ENCODE measurements around the gene PPP1R14B.

PPP1R14B gene

DNA sequence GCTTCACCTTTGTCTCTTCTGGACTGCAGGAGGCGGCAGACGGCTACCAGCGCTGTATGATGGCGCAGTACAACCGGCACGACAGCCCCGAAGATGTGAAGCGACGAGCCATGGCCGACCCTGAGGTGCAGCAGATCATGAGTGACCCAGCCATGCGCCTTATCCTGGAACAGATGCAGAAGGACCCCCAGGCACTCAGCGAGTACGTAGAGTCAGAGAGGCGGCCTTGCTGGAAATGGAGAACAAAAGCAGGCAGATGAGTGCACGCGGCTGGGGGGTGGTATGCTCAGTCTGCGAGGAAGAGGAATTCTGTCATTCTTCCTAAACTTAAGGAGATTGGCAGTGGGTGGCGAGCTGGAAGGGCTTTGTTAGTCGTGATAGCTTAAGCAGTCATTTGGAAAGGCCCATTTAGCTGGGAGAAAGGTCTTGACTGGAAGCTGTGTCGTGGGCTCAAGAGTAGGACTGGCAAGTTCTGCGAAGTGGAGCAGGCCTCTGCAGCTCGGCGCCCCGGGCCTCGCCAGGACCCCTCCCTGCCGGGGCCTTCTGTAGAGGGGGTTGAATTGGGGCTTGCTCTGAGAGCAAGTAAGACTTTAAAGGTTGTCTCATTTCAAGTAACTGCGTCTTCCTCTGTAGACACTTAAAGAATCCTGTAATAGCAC lies 43.2 kb downstream of the PPP1R14B start:
- H3K27ac ChIP-seq, result no peak overlapping the region
- DNase-seq, result no peak
- H3K4me3 ChIP-seq (ENCODE audit: low read depth, low read length), result no peak overlapping the region
- TF ChIP-seq, protein P1, sequence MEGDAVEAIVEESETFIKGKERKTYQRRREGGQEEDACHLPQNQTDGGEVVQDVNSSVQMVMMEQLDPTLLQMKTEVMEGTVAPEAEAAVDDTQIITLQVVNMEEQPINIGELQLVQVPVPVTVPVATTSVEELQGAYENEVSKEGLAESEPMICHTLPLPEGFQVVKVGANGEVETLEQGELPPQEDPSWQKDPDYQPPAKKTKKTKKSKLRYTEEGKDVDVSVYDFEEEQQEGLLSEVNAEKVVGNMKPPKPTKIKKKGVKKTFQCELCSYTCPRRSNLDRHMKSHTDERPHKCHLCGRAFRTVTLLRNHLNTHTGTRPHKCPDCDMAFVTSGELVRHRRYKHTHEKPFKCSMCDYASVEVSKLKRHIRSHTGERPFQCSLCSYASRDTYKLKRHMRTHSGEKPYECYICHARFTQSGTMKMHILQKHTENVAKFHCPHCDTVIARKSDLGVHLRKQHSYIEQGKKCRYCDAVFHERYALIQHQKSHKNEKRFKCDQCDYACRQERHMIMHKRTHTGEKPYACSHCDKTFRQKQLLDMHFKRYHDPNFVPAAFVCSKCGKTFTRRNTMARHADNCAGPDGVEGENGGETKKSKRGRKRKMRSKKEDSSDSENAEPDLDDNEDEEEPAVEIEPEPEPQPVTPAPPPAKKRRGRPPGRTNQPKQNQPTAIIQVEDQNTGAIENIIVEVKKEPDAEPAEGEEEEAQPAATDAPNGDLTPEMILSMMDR (IDR thresholded peaks at IDR 0.05; ENCODE audit: low read depth, low read length, missing control alignments), result no peak
- H3K36me3 ChIP-seq (replicated peaks), result peaks cover 65% of the 10 kb centered on the region
- H3K27me3 ChIP-seq (replicated peaks), result no peaks in the 10 kb centered on the region
- in situ Hi-C loops (cut with HindIII; ENCODE audit: low pct_ligation_motif_present, low sequenced_read_pairs), result no loop called here

DNA sequence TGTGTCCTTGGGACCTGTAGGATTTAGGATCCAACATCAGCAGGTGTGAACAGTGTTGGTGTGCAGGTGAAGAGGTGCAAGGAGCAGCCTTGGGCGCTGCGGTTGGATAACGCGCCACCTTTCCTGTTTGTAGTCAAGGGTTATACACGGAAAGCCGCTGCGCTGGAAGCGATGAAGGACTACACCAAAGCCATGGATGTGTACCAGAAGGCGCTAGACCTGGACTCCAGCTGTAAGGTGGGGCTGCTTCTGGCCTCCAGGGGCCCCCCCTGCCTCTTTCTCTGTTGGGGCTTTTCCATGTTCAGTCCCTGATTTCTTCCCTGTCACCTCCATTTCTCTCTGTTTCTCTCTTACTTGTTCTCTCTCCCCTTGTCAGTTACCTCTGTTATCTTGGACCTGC lies 43.8 kb downstream of the PPP1R14B start:
- in situ Hi-C loops (cut with HindIII; ENCODE audit: low pct_ligation_motif_present, low sequenced_read_pairs), result no loop called here
- TF ChIP-seq, protein P1 (IDR thresholded peaks at IDR 0.05; ENCODE audit: low read depth, low read length, missing control alignments), result no peak
- H3K36me3 ChIP-seq (replicated peaks), result peaks cover 71% of the 10 kb centered on the region
- DNase-seq, result no peak
- H3K27me3 ChIP-seq (replicated peaks), result no peaks in the 10 kb centered on the region
- no peak overlapping the region for H3K27ac ChIP-seq
- no peak overlapping the region for H3K4me3 ChIP-seq (ENCODE audit: low read depth, low read length)

DNA sequence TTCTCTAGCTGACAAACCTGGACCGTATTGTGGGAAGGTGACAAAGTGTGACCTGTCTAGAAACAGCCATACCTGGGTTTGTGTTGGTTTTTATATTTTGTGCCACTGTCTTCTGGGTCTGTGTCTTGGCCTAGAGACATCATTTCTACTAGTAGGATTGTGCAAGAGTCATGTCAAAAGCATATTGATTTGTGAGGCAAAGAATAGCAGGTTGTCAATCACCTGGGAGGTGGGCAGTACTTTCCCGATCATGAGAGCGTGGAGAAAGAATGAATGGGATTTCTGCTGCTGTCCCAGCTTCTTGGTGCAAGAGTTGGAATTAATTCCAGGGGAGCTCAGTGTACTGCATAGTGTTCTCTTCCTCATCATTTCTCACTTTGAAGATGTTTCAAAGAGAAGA lies 45.2 kb downstream of the PPP1R14B start:
- H3K4me3 ChIP-seq (ENCODE audit: low read depth, low read length), result no peak overlapping the region
- DNase-seq, result no peak
- in situ Hi-C loops (cut with HindIII; ENCODE audit: low pct_ligation_motif_present, low sequenced_read_pairs), result no loop called here
- H3K27ac ChIP-seq, result no peak overlapping the region
- no peaks in the 10 kb centered on the region for H3K27me3 ChIP-seq (replicated peaks)
- peaks cover 80% of the 10 kb centered on the region for H3K36me3 ChIP-seq (replicated peaks)
- TF ChIP-seq, protein P1 (IDR thresholded peaks at IDR 0.05; ENCODE audit: low read depth, low read length, missing control alignments), result no peak

DNA sequence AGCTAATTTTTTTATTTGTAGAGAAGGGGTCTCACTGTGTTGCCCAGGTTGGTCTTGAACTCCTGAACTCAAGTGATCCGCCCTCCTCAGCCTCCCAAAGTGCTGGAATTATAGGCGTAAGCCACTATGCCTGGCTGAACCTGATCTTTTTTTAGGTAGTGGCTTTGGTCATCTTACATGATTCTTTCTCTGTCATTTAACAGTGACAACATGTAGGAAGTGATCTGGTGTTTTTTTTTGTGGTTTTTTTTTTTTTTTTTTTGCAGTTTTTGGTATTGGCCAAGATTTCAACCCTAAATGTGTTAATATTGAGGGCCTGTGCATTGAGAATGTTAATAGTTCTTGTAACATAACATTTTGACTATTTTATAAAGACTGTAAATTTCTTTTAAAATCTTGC lies 48.2 kb downstream of the PPP1R14B start:
- no peak for DNase-seq
- Histone ChIP-seq H3K36me3 (replicated peaks) (peaks cover 92% of the 10 kb centered on the region), H3K4me3 (ENCODE audit: low read depth, low read length) (no peak overlapping the region), H3K27ac (no peak overlapping the region), H3K27me3 (replicated peaks) (no peaks in the 10 kb centered on the region)
- in situ Hi-C loops (cut with HindIII; ENCODE audit: low pct_ligation_motif_present, low sequenced_read_pairs), result no loop called here
- TF ChIP-seq, protein P1 (IDR thresholded peaks at IDR 0.05; ENCODE audit: low read depth, low read length, missing control alignments), result no peak

DNA sequence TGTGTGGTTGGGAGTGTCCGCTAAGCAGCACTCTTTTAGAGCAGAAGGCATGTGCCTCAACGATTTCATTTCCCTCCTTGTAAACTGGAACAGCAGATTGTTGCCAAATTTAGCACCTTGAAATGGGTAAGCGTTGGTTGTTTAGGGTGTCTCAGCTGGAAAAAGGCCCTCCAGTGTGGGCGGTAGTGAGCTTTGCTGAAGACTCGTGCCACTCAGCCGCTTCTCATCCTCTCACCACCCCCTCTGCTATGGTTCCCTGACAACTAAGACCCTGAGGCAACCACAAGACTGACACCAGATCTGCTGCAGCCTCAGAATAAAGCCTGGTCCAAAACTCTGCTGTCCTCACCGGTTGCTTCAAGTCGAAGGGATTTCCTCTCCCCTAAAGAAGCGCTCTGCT lies 50.1 kb downstream of the PPP1R14B start:
- no peak for DNase-seq
- peaks cover 88% of the 10 kb centered on the region for H3K36me3 ChIP-seq (replicated peaks)
- H3K27ac ChIP-seq, result no peak overlapping the region
- in situ Hi-C loops (cut with HindIII; ENCODE audit: low pct_ligation_motif_present, low sequenced_read_pairs), result no loop called here
- TF ChIP-seq, protein P1 (IDR thresholded peaks at IDR 0.05; ENCODE audit: low read depth, low read length, missing control alignments), result no peak
- no peak overlapping the region for H3K4me3 ChIP-seq (ENCODE audit: low read depth, low read length)
- H3K27me3 ChIP-seq (replicated peaks), result no peaks in the 10 kb centered on the region

All from brain microvascular endothelial cell (primary cell).